SJSA1 (cell line): Measurements from ENCODE around the gene FBP2. TPM values are rescaled to one million over a fixed set of nuclear protein-coding genes. Genes with fewer than 3 reads are reported as not detected.

Experiments used
- DNase-seq, 2 experiments: peaks; one replicate each; pipeline ENCODE4 v3.0.0-alpha.2; 2015 to 2020; ENCODE audit warnings: low spot score in 2 of 2, low read depth in 1 of 2
- H3K27ac ChIP-seq: fragments of 250-450 bp; sonication (Bioruptor Pico); 2 replicates; pipeline ENCODE4 v1.5.1; 2020; ENCODE audit warnings: mild to moderate bottlenecking, moderate library complexity
- H3K27me3 ChIP-seq: fragments of 250-450 bp; sonication (Bioruptor Pico); replicated peaks from 2 replicates; pipeline ENCODE4 v1.5.1; 2020; ENCODE audit warnings: mild to moderate bottlenecking, moderate library complexity
- H3K36me3 ChIP-seq: fragments of 250-450 bp; sonication (Bioruptor Pico); 2 replicates; pipeline ENCODE4 v1.5.1; 2020; ENCODE audit warnings: mild to moderate bottlenecking
- H3K4me1 ChIP-seq: fragments of 250-450 bp; sonication (Bioruptor Pico); replicated peaks from 2 replicates; pipeline ENCODE4 v1.6.1; 2021; ENCODE audit warnings: mild to moderate bottlenecking
- H3K4me3 ChIP-seq: fragments of 250-450 bp; sonication (Bioruptor Pico); 2 replicates; pipeline ENCODE4 v1.5.1; 2020; ENCODE audit warnings: mild to moderate bottlenecking
- H3K9me3 ChIP-seq: fragments of 250-450 bp; sonication (Bioruptor Pico); replicated peaks from 2 replicates; pipeline ENCODE4 v1.5.1; 2020; ENCODE audit warnings: mild to moderate bottlenecking
- total RNA-seq: library from RNA; depleted of rRNA; stranded (reverse); fragments of >200 nt; shearing (Covaris generic); gene quantifications from 2 replicates; pipeline ENCODE4 v1.2.3, GENCODE V29; 2014; rRNA removed

FBP2 gene
- not detected in 2 replicates for total RNA-seq

DNA sequence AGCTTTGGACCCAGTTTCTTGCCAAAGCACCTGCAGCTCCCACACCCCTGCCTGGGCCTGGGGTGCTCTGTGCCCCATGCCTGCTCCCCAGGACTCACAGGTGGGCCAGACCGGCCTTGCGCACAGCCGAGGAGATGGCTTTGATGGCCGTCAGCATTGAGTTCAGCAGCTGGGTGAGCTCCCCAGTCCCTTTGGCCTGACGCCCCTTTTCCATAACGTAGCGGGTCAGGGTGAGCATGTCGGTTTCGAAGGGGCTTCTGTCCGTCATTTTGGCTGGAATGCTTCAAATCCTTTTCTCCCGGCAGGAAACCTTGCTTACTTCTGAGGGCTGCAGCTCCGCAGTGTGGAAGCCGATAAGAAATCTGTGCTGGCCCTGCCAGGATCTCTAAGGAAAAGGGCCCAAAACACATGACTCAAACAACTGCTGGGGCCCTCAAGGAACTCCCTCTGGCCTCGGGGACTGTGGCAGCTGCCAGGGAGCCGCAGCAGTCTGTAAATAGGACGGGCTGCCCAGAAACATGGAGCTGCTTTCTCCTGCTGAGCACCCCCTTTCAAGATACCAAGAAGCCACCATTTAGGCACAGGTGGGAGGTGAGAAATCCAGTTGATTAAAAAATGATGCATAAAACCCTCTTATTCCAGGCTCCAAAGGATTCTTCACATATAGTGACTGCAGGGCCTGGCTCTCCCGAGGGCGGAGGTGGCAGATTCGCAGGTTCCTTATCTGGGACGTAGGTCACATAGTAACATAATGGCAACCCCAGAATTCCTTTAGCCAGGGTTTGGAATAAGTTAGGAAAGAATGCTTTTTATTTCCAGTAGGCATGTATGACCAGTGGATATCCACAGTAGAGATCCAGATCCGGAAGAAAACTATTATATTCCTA, at the start of gene FBP2:
TSS of gene FBP2 (minus strand) at position 366 of the 887 bp plus-strand sequence. CDS start at position 268, 98 bp downstream.
- no peak for DNase-seq
- Histone ChIP-seq H3K9me3 (no peaks in the 10 kb centered on the region), H3K36me3 (no peaks in the 10 kb centered on the region), H3K4me1 (no peaks in the 10 kb centered on the region), H3K27me3 (no peaks in the 10 kb centered on the region; the same call in 1 of the 2 replicates), H3K27ac (no peak within 1 kb of the TSS), H3K4me3 (no peak within 1 kb of the TSS)

DNA sequence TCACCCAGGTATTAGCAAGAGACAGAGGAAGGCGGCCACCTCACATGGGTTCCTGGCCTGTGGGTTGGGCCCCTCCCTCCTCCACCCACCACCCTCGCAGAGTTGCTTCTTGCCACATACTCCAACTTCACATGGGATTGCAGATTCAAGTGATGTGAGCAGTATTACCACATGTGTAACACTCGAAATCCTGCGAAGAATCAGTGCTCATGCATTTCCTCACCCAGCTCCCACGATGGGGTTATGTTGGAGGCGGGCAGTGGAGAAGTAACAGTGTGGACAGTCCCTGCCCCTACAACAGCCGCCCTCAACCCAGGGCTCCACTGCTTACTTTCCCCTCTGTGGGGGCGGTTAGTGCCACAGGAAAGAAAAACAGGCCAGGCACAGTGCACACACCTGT, 49.6 kb upstream of the FBP2 start:
- no peaks in the 10 kb centered on the region for H3K36me3 ChIP-seq
- H3K27ac ChIP-seq, result no peak overlapping the region
- H3K4me1 ChIP-seq, result no peaks in the 10 kb centered on the region
- H3K27me3 ChIP-seq, result peaks cover 8% of the 10 kb centered on the region; the same call in 1 of the 2 replicates
- H3K9me3 ChIP-seq, result no peaks in the 10 kb centered on the region
- H3K4me3 ChIP-seq, result no peak overlapping the region
- DNase-seq, result no peak

GRCh38 chr9:94642501-94642900, 48.9 kb upstream of the FBP2 start:
- H3K36me3 ChIP-seq, result no peaks in the 10 kb centered on the region
- H3K4me3 ChIP-seq, result no peak overlapping the region
- H3K4me1 ChIP-seq, result no peaks in the 10 kb centered on the region
- no peak overlapping the region for H3K27ac ChIP-seq
- no peak for DNase-seq
- peaks cover 8% of the 10 kb centered on the region; the same call in 1 of the 2 replicates for H3K27me3 ChIP-seq
- no peaks in the 10 kb centered on the region for H3K9me3 ChIP-seq

GRCh38 chr9:94639999-94640376, 46.4 kb upstream of the FBP2 start:
- Histone ChIP-seq H3K4me1 (no peaks in the 10 kb centered on the region), H3K27ac (no peak overlapping the region), H3K9me3 (no peaks in the 10 kb centered on the region), H3K36me3 (no peaks in the 10 kb centered on the region), H3K4me3 (no peak overlapping the region), H3K27me3 (peaks cover 8% of the 10 kb centered on the region; the same call in 1 of the 2 replicates)
- DNase-seq, result no peak

- no peak for DNase-seq
- H3K36me3 ChIP-seq, result no peaks in the 10 kb centered on the region
- peaks cover 8% of the 10 kb centered on the region; the same call in 1 of the 2 replicates for H3K27me3 ChIP-seq
- H3K27ac ChIP-seq, result no peak within 1 kb of the TSS
- H3K4me3 ChIP-seq, result no peak within 1 kb of the TSS
- no peaks in the 10 kb centered on the region for H3K9me3 ChIP-seq
- H3K4me1 ChIP-seq, result no peaks in the 10 kb centered on the region
These were observed 45.7 kb upstream of the FBP2 start, which contains the start of gene FBP1 for GRCh38 chr9:94639061-94639998. FBP1 (minus strand) TSS chr9:94639518; CDS start chr9:94639310, 208 bp downstream.

DNA sequence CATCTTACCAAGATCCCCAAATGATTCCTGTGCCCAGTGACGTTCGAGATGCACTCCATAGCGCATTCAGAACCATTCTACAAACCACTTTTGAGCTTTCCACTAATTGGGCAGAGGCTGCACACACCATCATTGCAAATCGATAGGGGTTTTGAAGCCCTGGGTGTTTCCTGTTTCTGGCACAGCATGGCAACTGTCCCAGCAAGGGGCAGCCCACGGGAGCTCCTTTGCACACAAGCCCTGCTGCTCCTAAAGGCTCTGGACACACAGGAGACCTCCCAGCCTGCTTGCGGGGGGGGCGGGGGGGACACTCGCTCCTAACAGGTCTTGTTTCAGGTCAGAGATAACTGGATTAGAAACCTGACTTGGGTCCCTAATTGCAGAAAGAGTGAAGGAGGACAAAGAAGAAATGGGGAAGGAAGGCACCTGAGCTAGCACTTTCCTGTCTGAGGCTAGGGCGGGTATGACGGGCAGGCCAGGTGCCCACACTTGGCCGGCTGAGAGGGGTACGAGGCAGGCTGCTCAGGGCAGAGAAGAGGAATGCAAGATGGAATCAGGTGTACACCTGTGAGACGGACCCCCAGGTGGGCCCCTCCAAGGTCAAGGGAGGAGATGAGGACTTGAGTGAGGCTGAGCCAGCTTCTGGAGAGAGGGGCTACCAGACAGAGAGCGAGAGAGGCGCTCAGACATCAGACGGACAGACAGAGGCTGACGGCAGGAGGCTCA, 44.9 kb upstream of the FBP2 start:
- Histone ChIP-seq H3K27ac (no peak overlapping the region), H3K36me3 (no peaks in the 10 kb centered on the region), H3K9me3 (no peaks in the 10 kb centered on the region), H3K4me1 (no peaks in the 10 kb centered on the region), H3K27me3 (peaks cover 8% of the 10 kb centered on the region; the same call in 1 of the 2 replicates), H3K4me3 (no peak overlapping the region)
- DNase-seq, result no peak

DNA sequence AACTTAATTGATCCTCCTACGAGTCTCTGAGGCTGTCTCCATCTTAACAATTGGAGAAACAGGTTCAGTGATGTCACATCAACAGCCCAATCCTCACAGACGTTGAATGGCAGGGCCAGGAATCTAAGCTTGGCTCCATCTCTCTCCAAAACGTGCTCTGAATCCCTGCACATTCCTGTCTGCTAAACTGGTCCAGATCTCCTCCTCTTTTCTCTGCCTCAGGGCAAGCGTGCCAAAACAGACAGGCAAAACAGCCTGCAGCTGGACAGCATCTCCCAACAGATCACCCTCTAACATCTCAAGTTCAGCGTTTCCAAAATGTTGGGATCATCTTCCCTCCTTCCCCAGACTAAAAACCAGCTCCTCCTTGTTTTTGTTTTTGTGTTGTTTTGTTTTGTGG, 39.1 kb upstream of the FBP2 start:
- Histone ChIP-seq H3K9me3 (no peaks in the 10 kb centered on the region), H3K27ac (no peak overlapping the region), H3K36me3 (no peaks in the 10 kb centered on the region), H3K4me1 (no peaks in the 10 kb centered on the region), H3K4me3 (no peak overlapping the region), H3K27me3 (no peaks in the 10 kb centered on the region; the same call in 1 of the 2 replicates)
- DNase-seq, result no peak

DNA sequence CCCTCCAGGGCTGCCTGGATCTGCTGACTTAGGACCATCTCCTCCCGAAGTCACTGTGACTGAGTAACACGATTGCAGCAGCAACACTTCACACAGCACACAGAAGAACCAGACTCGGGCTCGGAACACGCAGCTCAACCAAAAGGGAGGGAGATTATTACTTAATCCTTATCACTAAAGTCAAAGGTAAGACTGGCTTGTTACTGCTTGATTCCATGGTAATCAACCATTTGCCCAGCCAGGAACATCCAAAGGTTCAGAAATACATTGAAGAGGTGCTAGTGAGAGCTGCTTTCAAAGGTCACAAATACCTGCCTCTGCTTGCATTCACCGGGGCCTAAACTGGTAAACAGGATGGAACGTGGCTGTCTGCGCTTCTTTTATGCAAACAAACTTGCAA, 38.0 kb upstream of the FBP2 start:
- Histone ChIP-seq H3K4me3 (no peak overlapping the region), H3K9me3 (no peaks in the 10 kb centered on the region)

GRCh38 chr9:94630833-94631232, 37.2 kb upstream of the FBP2 start:
- H3K27ac ChIP-seq, result no peak overlapping the region
- H3K4me3 ChIP-seq, result no peak overlapping the region
- no peaks in the 10 kb centered on the region for H3K4me1 ChIP-seq
- H3K27me3 ChIP-seq, result no peaks in the 10 kb centered on the region; the same call in 1 of the 2 replicates
- no peak for DNase-seq
- H3K36me3 ChIP-seq, result no peaks in the 10 kb centered on the region
- H3K9me3 ChIP-seq, result no peaks in the 10 kb centered on the region

More for the DNA sequence above, 38.0 kb upstream of the FBP2 start:
- Histone ChIP-seq H3K27me3 (no peaks in the 10 kb centered on the region; the same call in 1 of the 2 replicates), H3K4me1 (no peaks in the 10 kb centered on the region), H3K36me3 (no peaks in the 10 kb centered on the region), H3K27ac (no peak overlapping the region)
- no peak for DNase-seq

DNA sequence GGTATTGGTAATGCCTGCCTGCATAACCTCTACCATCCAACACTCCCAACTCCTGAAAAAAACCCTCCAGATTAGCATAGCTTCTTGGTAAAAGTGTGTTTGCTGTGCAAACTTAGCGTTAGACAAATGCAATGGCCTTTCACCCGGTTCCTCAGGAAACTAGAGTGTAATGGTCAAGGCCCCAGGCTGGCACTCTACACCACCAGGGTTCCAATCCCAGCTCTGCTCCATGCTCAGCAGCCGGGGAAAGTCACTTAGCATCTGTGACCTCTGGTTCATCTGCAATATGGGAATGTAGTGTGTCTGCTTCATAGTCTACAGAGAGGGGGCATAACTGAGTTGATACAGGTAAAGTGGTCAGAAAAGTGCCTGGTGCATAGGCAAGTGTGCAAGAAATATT, 36.7 kb upstream of the FBP2 start:
- H3K9me3 ChIP-seq, result no peaks in the 10 kb centered on the region
- H3K27me3 ChIP-seq, result no peaks in the 10 kb centered on the region; the same call in 1 of the 2 replicates
- no peaks in the 10 kb centered on the region for H3K4me1 ChIP-seq
- no peak overlapping the region for H3K4me3 ChIP-seq
- no peaks in the 10 kb centered on the region for H3K36me3 ChIP-seq
- no peak for DNase-seq
- no peak overlapping the region for H3K27ac ChIP-seq

DNA sequence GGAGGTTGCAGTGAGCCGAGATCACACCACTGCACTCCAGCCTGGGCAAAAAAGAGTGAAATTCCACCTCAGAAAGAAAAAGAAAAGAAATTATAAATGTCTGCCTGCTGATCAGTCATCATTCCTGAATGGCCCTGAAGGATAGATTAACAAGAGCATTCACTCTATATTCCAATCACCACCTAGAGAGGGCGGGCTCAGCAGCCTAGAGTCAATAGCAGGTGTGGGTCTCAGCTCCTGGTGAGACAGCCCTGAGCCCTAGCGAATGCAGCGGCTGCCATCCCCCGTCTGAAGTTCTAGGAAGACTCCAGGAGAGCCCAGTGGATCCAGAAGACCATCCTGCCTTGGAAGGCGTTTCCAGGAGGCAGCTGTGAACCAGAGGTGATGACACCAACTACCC, 33.7 kb upstream of the FBP2 start:
- Histone ChIP-seq H3K27ac (no peak overlapping the region), H3K4me3 (no peak overlapping the region), H3K36me3 (no peaks in the 10 kb centered on the region), H3K9me3 (no peaks in the 10 kb centered on the region), H3K4me1 (no peaks in the 10 kb centered on the region), H3K27me3 (no peaks in the 10 kb centered on the region; the same call in 1 of the 2 replicates)
- no peak for DNase-seq

DNA sequence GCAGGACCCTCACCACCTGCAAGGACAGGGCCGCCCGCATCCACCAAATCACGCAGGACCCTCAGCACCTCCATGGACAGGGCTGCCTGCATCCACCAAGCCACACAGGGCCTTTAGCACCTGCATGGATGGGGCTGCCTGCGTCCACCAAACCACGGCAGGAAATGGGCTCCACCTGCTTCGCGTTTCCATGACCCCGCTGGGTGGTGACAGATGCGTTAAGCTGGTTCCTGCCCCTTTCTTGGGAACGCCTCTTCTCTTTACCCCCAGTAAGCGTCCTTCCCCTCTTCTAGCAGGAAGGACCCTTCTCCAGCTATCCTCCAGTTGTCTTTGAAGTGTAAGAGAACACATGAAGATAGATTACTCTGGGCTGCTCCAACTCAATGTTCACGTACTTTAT, 32.2 kb upstream of the FBP2 start:
- no peak for DNase-seq
- no peak overlapping the region for H3K27ac ChIP-seq
- H3K36me3 ChIP-seq, result no peaks in the 10 kb centered on the region
- no peak overlapping the region for H3K4me3 ChIP-seq
- no peaks in the 10 kb centered on the region for H3K4me1 ChIP-seq
- no peaks in the 10 kb centered on the region for H3K9me3 ChIP-seq
- no peaks in the 10 kb centered on the region for H3K27me3 ChIP-seq

GRCh38 chr9:94624629-94625028, 31.0 kb upstream of the FBP2 start:
- no peak for DNase-seq
- no peak overlapping the region for H3K27ac ChIP-seq
- no peaks in the 10 kb centered on the region for H3K36me3 ChIP-seq
- H3K27me3 ChIP-seq, result no peaks in the 10 kb centered on the region
- no peaks in the 10 kb centered on the region for H3K9me3 ChIP-seq
- no peaks in the 10 kb centered on the region for H3K4me1 ChIP-seq
- no peak overlapping the region for H3K4me3 ChIP-seq
